GM18907 (cell line): ENCODE measurements around the gene PLAGL1.
"Not testable (repeated sequence)": the region's sequence is repeated elsewhere in the genome, so short reads cannot be mapped to it uniquely, and the experiment has no call there.

ENCODE experiments used
- ATAC-seq: cut with Tn5 transposase; IDR thresholded peaks from one replicate; pipeline ENCODE4 v1.9.1; 2021; ENCODE audit warnings: mild to moderate bottlenecking, moderate library complexity; ENCODE audit not compliant: unreplicated experiment

The PLAGL1 gene

GRCh38 chr6:144008120-144008811 is at the start of gene PLAGL1:
TSS of gene PLAGL1 (minus strand) at chr6:144008259. CDS start at chr6:143948136, 60,123 bp downstream.
- ATAC-seq: peak; percentile 80

- peak; percentile 88 for ATAC-seq
Measured at GRCh38 chr6:144055121-144055931, 47.3 kb upstream of the PLAGL1 start.

GRCh38 chr6:144053601-144054000 is 45.5 kb upstream of the PLAGL1 start:
- no peak for ATAC-seq

- ATAC-seq: no peak
Measured at GRCh38 chr6:144052488-144052887, 44.4 kb upstream of the PLAGL1 start.

GRCh38 chr6:144049386-144049785 is 41.3 kb upstream of the PLAGL1 start:
- no peak for ATAC-seq

- ATAC-seq: no peak
Measured at GRCh38 chr6:144047688-144048087, 39.6 kb upstream of the PLAGL1 start.

- ATAC-seq: not testable (repeated sequence)
Measured at GRCh38 chr6:144046672-144047071, 38.6 kb upstream of the PLAGL1 start.

- not testable (repeated sequence) for ATAC-seq
Measured at GRCh38 chr6:144044989-144045388, 36.9 kb upstream of the PLAGL1 start.

GRCh38 chr6:144036835-144037195 is 28.8 kb upstream of the PLAGL1 start:
- peak; percentile 16 for ATAC-seq

- peak; percentile 84 for ATAC-seq
Measured at GRCh38 chr6:144036064-144036834, 28.2 kb upstream of the PLAGL1 start.

GRCh38 chr6:144035416-144035815 is 27.4 kb upstream of the PLAGL1 start:
- ATAC-seq: no peak

GRCh38 chr6:144033816-144034735 is 26.0 kb upstream of the PLAGL1 start:
- ATAC-seq: no peak

- ATAC-seq: no peak
Measured at GRCh38 chr6:144029452-144029851, 21.4 kb upstream of the PLAGL1 start.

GRCh38 chr6:144027932-144028587 is 20.0 kb upstream of the PLAGL1 start:
- ATAC-seq: peak; percentile 79

- ATAC-seq: no peak
Measured at GRCh38 chr6:144023216-144023615, 15.2 kb upstream of the PLAGL1 start.

- no peak for ATAC-seq
Measured at GRCh38 chr6:144019929-144020328, 11.9 kb upstream of the PLAGL1 start.

- ATAC-seq: no peak
Measured at GRCh38 chr6:144017166-144018094, 9.4 kb upstream of the PLAGL1 start.

GRCh38 chr6:144013486-144013909 is 5.4 kb upstream of the PLAGL1 start:
- peak; percentile 50 for ATAC-seq

GRCh38 chr6:144012534-144012933 is 4.5 kb upstream of the PLAGL1 start:
- no peak for ATAC-seq
